Sigmoid colon (tissue), 7 donors: Measurements from ENCODE around the gene DOP1B. TPM values are rescaled to one million over a fixed set of nuclear protein-coding genes. Genes with fewer than 3 reads are reported as not detected.

ENCODE experiments used
- DNase-seq: peaks from one replicate; pipeline ENCODE4 v3.0.0-alpha.2; 2019
- H3K27ac ChIP-seq, 4 donors: fragments of 200-600 bp; sonication (generic); one replicate each; pipeline ENCODE4 v1.5.1; 2016 to 2019; ENCODE audit warnings: mild to moderate bottlenecking in 1 of 4
- H3K27me3 ChIP-seq, 3 donors: fragments of 200-600 bp; sonication (generic); one replicate each; pipeline ENCODE4 v1.5.1; 2019; ENCODE audit warnings: mild to moderate bottlenecking in 1 of 3
- H3K36me3 ChIP-seq, 4 donors: fragments of 200-600 bp; sonication (generic); one replicate each; pipeline ENCODE4 v1.5.1; 2016 to 2019
- H3K4me1 ChIP-seq, 4 donors: fragments of 200-600 bp; sonication (generic); one replicate each; pipeline ENCODE4 v1.5.1; 2017 to 2019
- H3K4me3 ChIP-seq, 4 donors: fragments of 200-600 bp; sonication (generic); one replicate each; pipeline ENCODE4 v1.5.1; 2017 to 2019; ENCODE audit warnings: mild to moderate bottlenecking in 2 of 4, moderate library complexity in 1 of 4
- H3K9me3 ChIP-seq, 4 donors: fragments of 200-600 bp in 3 of 4; sonication (generic) in 3 of 4; one replicate each; pipeline versions ENCODE4 v1.5.1 to v1.6.1; 2013 to 2019
- CTCF ChIP-seq, 4 experiments: fragments of 450-650 bp in 3 of 4; fragments of 200-600 bp in 1 of 4; IDR thresholded peaks; one replicate each; pipeline ENCODE4 v1.5.1; 2016 to 2019; ENCODE audit warnings: antibody characterized with exemption in 4 of 4, mild to moderate bottlenecking in 3 of 4, moderate library complexity in 2 of 4
- EP300 ChIP-seq, 4 donors: sonication (generic); formaldehyde crosslinking; IDR thresholded peaks; one replicate each; pipeline ENCODE4 v1.6.1; 2017; ENCODE audit warnings: antibody characterized with exemption in 4 of 4
- POLR2A ChIP-seq, 2 donors: fragments of 450-650 bp; IDR thresholded peaks; one replicate each; pipeline ENCODE4 v1.6.1; 2016; ENCODE audit warnings: antibody characterized with exemption in 2 of 2, mild to moderate bottlenecking in 2 of 2, moderate library complexity in 2 of 2
- POLR2AphosphoS5 ChIP-seq, 4 donors: sonication (generic); formaldehyde crosslinking; IDR thresholded peaks; one replicate each; pipeline ENCODE4 v1.6.1; 2017; ENCODE audit warnings: antibody characterized with exemption in 4 of 4
- WGBS, 2 donors: extraction: QIAGEN DNeasy Blood & Tissue Kit; methylation state at CpG; one replicate each; pipeline ENCODE4 v1.1.7; 2013; 5-methylcytosine and 5-hydroxymethylcytosine counted together
- intact Hi-C: fragments of 100-400 bp; cut with DNase I; formaldehyde crosslinking; loops from one replicate; pipeline ENCODE4 v1.15.1; 2023
- polyA plus RNA-seq, 3 donors: library from polyadenylated mRNA; stranded (reverse); fragments of 200-250 nt; gene quantifications; one replicate each; pipeline ENCODE4 v1.2.3, GENCODE V29; 2013
- total RNA-seq, 4 donors: library from RNA; depleted of rRNA; stranded (reverse); fragments of >200 nt; gene quantifications; one replicate each; pipeline ENCODE4 v1.1.0, GENCODE V29; 2016
- donor health status: healthy with polysubstance abuse.
- donor health status: Bipolar disorder and iron deficiency.
- donor health status: healthy.

The DOP1B gene
- total and polyA plus RNA-seq, 7 donors: 7.4 to 20.7 (median 12.5) TPM

GRCh38 chr21:36175771-36176565, 19.3 kb downstream of the DOP1B start:
- no peak overlapping the region for H3K27ac ChIP-seq
- WGBS, 2 donors: 81 to 85% methylated on average over 7 of the region's 7 CpGs
- no peaks in the 10 kb centered on the region for H3K4me1 ChIP-seq
- H3K4me3 ChIP-seq: no peak overlapping the region
- DNase-seq: no peak
- intact Hi-C loops: no loop called here
- H3K9me3 ChIP-seq: no peaks in the 10 kb centered on the region
- H3K36me3 ChIP-seq: no peaks in the 10 kb centered on the region
- TF ChIP-seq POLR2A (IDR thresholded peaks at IDR 0.05): no peak
- TF ChIP-seq EP300 (IDR thresholded peaks at IDR 0.05): no peak
- no peak for TF ChIP-seq POLR2AphosphoS5 (IDR thresholded peaks at IDR 0.05)
- TF ChIP-seq CTCF (IDR thresholded peaks at IDR 0.05): no peak
- no peaks in the 10 kb centered on the region for H3K27me3 ChIP-seq

- Histone ChIP-seq H3K27ac (no peak overlapping the region), H3K9me3 (no peaks in the 10 kb centered on the region), H3K4me1 (no peaks in the 10 kb centered on the region), H3K36me3 (no peaks in the 10 kb centered on the region), H3K27me3 (no peaks in the 10 kb centered on the region), H3K4me3 (no peak overlapping the region)
- 85 to 95% methylated on average over 2 of the region's 2 CpGs for WGBS, 2 donors
- TF ChIP-seq EP300 (IDR thresholded peaks at IDR 0.05): no peak
- TF ChIP-seq CTCF (IDR thresholded peaks at IDR 0.05): no peak
- TF ChIP-seq POLR2AphosphoS5 (IDR thresholded peaks at IDR 0.05): no peak
- TF ChIP-seq POLR2A (IDR thresholded peaks at IDR 0.05): no peak
- intact Hi-C loops: no loop called here
- no peak for DNase-seq
Measured at GRCh38 chr21:36178349-36178748, 21.7 kb downstream of the DOP1B start.

- H3K27ac ChIP-seq: no peak overlapping the region
- no peak for TF ChIP-seq EP300 (IDR thresholded peaks at IDR 0.05)
- no peak for TF ChIP-seq POLR2A (IDR thresholded peaks at IDR 0.05)
- TF ChIP-seq POLR2AphosphoS5 (IDR thresholded peaks at IDR 0.05): no peak
- TF ChIP-seq CTCF (IDR thresholded peaks at IDR 0.05): no peak
- H3K9me3 ChIP-seq: no peaks in the 10 kb centered on the region
- H3K4me3 ChIP-seq: no peak overlapping the region
- no peaks in the 10 kb centered on the region for H3K27me3 ChIP-seq
- H3K4me1 ChIP-seq: no peaks in the 10 kb centered on the region
- intact Hi-C loops: no loop called here
- no peak for DNase-seq
- H3K36me3 ChIP-seq: no peaks in the 10 kb centered on the region
Measured at GRCh38 chr21:36179145-36179544, 22.5 kb downstream of the DOP1B start.

GRCh38 chr21:36180963-36181362, 24.3 kb downstream of the DOP1B start:
- no peak for TF ChIP-seq EP300 (IDR thresholded peaks at IDR 0.05)
- TF ChIP-seq CTCF (IDR thresholded peaks at IDR 0.05): no peak
- no peak for TF ChIP-seq POLR2AphosphoS5 (IDR thresholded peaks at IDR 0.05)
- no peak for TF ChIP-seq POLR2A (IDR thresholded peaks at IDR 0.05)
- H3K9me3 ChIP-seq: no peaks in the 10 kb centered on the region
- H3K36me3 ChIP-seq: no peaks in the 10 kb centered on the region
- H3K27ac ChIP-seq: no peak overlapping the region
- H3K27me3 ChIP-seq: no peaks in the 10 kb centered on the region
- 94 to 95% methylated on average over 5 of the region's 5 CpGs for WGBS, 2 donors
- intact Hi-C loops: no loop called here
- no peak for DNase-seq
- H3K4me1 ChIP-seq: no peaks in the 10 kb centered on the region
- H3K4me3 ChIP-seq: no peak overlapping the region
